ENCODE measurements around the gene MINK1.

DNA sequence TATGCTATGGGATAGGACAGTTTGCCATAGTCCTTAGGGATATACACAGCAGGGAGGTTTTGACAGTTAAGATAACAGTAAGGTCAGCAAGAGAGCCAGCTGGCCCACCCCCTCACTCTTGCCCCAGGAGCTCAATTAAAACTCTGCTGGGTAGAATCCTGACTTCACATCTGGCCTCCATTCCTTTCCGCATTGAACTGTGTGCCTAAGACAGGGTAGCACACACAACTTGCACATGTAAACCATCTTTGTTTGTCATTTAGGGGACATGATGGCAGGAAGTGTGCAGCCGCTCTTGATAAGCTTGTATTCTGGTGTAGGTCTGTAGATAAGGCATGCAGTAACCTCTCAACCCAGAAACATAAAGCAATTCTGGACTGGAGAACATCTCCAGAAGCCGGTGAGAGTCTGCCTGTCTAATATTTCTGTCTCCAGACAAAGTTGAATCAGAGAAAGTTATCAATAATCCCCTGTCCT is 5.2 kb downstream of the MINK1 start:
- TF ChIP-seq POLR2A (IDR thresholded peaks at IDR 0.05) (no peak), POLR2AphosphoS5 (IDR thresholded peaks at IDR 0.05) (no peak)
- TF ChIP-seq, protein P1, sequence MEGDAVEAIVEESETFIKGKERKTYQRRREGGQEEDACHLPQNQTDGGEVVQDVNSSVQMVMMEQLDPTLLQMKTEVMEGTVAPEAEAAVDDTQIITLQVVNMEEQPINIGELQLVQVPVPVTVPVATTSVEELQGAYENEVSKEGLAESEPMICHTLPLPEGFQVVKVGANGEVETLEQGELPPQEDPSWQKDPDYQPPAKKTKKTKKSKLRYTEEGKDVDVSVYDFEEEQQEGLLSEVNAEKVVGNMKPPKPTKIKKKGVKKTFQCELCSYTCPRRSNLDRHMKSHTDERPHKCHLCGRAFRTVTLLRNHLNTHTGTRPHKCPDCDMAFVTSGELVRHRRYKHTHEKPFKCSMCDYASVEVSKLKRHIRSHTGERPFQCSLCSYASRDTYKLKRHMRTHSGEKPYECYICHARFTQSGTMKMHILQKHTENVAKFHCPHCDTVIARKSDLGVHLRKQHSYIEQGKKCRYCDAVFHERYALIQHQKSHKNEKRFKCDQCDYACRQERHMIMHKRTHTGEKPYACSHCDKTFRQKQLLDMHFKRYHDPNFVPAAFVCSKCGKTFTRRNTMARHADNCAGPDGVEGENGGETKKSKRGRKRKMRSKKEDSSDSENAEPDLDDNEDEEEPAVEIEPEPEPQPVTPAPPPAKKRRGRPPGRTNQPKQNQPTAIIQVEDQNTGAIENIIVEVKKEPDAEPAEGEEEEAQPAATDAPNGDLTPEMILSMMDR (IDR thresholded peaks at IDR 0.05) = no peak

Data from breast epithelium (tissue), 3 donors.